Stomach smooth muscle (tissue), 2 donors: Measurements from ENCODE around the gene PLEKHF1.

Experiments
- H3K27ac ChIP-seq: one replicate; pipeline ENCODE4 v1.7.0; 2013; ENCODE audit warnings: mild to moderate bottlenecking, low read length, inconsistent platforms
- H3K27me3 ChIP-seq, 2 donors: one replicate each; pipeline ENCODE4 v1.7.0; 2013; ENCODE audit warnings: low read length in 2 of 2; ENCODE audit not compliant: insufficient read depth in 2 of 2, control insufficient read depth in 1 of 2
- H3K36me3 ChIP-seq, 2 donors: one replicate each; pipeline ENCODE4 v1.7.0; 2013; ENCODE audit warnings: low read length in 2 of 2; ENCODE audit not compliant: control insufficient read depth in 2 of 2, insufficient read depth in 2 of 2
- H3K4me1 ChIP-seq: one replicate; pipeline ENCODE4 v1.7.0; 2013; ENCODE audit warnings: low read length; ENCODE audit not compliant: control insufficient read depth, insufficient read depth
- H3K4me3 ChIP-seq, 2 donors: one replicate each; pipeline ENCODE4 v1.7.0; 2013; ENCODE audit warnings: low read length in 2 of 2
- H3K9ac ChIP-seq, 2 donors: one replicate each; pipeline ENCODE4 v1.7.0; 2013; ENCODE audit warnings: low read length in 2 of 2, mild to moderate bottlenecking in 1 of 2
- H3K9me3 ChIP-seq, 2 donors: one replicate each; pipeline ENCODE4 v1.7.0; 2013; ENCODE audit warnings: low read length in 2 of 2; ENCODE audit not compliant: control insufficient read depth in 2 of 2
- donor health status: healthy.
- donor health status: Pancreatic carcinoma.

PLEKHF1 gene

GRCh38 chr19:29665215-29665825 lies at the start of gene PLEKHF1:
Gene PLEKHF1, plus strand, starts transcription at chr19:29665461. Its CDS starts 8,379 bp downstream, at chr19:29673840.
- peak within 1 kb of the TSS; percentile 83 to 92 for H3K4me3 ChIP-seq
- H3K27ac ChIP-seq, result peak within 1 kb of the TSS; percentile 91
- no peaks in the 10 kb centered on the region for H3K36me3 ChIP-seq
- H3K27me3 ChIP-seq, result no peaks in the 10 kb centered on the region
- H3K9ac ChIP-seq, result peak within 1 kb of the TSS; percentile 61 to 76
- no peaks in the 10 kb centered on the region for H3K9me3 ChIP-seq
- H3K4me1 ChIP-seq, result peaks cover 66% of the 10 kb centered on the region

GRCh38 chr19:29615891-29616425 lies 49.3 kb upstream of the PLEKHF1 start:
- peaks cover 47% of the 10 kb centered on the region in 2 donors for H3K36me3 ChIP-seq
- no peaks in the 10 kb centered on the region for H3K27me3 ChIP-seq
- H3K9ac ChIP-seq, result no peak overlapping the region
- H3K4me1 ChIP-seq, result no peaks in the 10 kb centered on the region
- H3K4me3 ChIP-seq, result no peak overlapping the region
- no peaks in the 10 kb centered on the region for H3K9me3 ChIP-seq
- H3K27ac ChIP-seq, result no peak overlapping the region

DNA sequence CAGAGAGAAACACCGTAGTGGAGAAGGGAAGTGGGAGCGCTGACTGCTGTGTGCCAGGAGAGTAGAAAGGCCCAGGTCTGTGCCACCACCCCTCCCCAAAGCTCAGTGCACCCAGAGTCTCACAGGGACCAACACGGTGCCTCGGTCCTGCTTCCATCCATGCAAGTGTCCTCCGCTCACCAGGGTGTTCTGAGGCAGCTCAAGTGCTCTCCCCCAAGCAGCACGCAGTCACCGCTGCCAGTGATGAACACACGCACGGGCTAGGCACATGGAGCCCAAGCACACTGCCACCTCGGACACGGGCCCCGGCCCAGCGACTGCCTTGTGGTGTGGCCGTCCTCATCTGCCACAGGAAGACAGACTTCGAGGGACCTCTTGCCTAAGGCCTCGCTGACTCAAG lies 48.7 kb upstream of the PLEKHF1 start:
- no peaks in the 10 kb centered on the region for H3K4me1 ChIP-seq
- H3K36me3 ChIP-seq, result peaks cover 43% of the 10 kb centered on the region in 2 donors
- no peak overlapping the region for H3K27ac ChIP-seq
- H3K9me3 ChIP-seq, result no peaks in the 10 kb centered on the region
- no peak overlapping the region for H3K9ac ChIP-seq
- no peak overlapping the region for H3K4me3 ChIP-seq
- H3K27me3 ChIP-seq, result peaks cover 0 to under 1% of the 10 kb centered on the region in 2 donors

- Histone ChIP-seq H3K27me3 (peaks cover 0 to 4% of the 10 kb centered on the region in 2 donors), H3K9me3 (no peaks in the 10 kb centered on the region), H3K4me3 (no peak overlapping the region), H3K4me1 (no peaks in the 10 kb centered on the region), H3K9ac (no peak overlapping the region), H3K27ac (no peak overlapping the region), H3K36me3 (peaks cover 33 to 34% of the 10 kb centered on the region in 2 donors)
These were observed 47.6 kb upstream of the PLEKHF1 start for GRCh38 chr19:29617366-29618266.

DNA sequence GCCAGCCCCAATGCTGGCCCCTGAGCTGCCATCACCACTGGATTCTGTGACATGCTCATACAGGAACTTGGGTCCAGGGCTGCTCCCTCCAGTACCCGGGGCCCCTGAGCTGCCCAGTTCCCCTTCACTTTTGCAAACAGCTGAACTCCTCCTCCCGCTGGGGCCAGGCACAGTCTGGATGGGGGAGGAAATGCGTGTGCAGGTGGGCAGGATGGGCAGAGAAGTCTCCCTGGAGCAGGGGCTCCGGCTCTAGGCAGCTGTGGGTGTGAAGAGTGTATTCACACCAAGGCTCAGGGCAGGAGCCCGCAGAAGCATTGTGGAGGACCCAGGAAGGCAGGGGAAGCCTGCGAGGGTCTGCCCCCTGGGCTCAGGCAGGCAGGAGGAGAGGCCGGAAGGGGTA lies 46.8 kb upstream of the PLEKHF1 start:
- H3K27ac ChIP-seq, result no peak overlapping the region
- H3K36me3 ChIP-seq, result peaks cover 24 to 25% of the 10 kb centered on the region in 2 donors
- H3K9ac ChIP-seq, result no peak overlapping the region
- H3K4me3 ChIP-seq, result no peak overlapping the region
- H3K9me3 ChIP-seq, result no peaks in the 10 kb centered on the region
- H3K27me3 ChIP-seq, result peaks cover 0 to 6% of the 10 kb centered on the region in 2 donors
- no peaks in the 10 kb centered on the region for H3K4me1 ChIP-seq

DNA sequence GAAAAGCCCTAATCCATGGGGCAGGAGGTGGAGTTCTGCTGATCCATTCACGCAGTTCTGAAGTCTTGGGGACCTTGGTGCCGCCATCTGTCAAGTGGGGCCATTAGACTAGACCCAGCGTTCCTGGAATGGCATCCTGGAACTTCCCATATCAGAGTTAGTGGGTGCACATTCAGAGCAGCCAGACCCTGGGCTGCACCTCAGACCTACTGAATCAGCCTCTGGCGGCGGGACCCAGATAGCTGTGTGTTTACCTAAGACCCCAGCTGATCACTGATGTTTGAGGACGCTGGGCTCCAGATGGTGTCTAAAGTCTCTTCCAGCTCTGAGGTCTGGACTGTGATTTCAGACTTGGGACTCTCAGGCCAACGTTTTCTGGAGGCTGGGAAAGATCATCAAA lies 46.4 kb upstream of the PLEKHF1 start:
- H3K27ac ChIP-seq, result no peak overlapping the region
- peaks cover 20 to 21% of the 10 kb centered on the region in 2 donors for H3K36me3 ChIP-seq
- H3K9me3 ChIP-seq, result no peaks in the 10 kb centered on the region
- H3K9ac ChIP-seq, result no peak overlapping the region
- no peak overlapping the region for H3K4me3 ChIP-seq
- H3K4me1 ChIP-seq, result no peaks in the 10 kb centered on the region
- peaks cover 0 to 6% of the 10 kb centered on the region in 2 donors for H3K27me3 ChIP-seq

- no peaks in the 10 kb centered on the region for H3K9me3 ChIP-seq
- peaks cover 5 to 7% of the 10 kb centered on the region in 2 donors for H3K36me3 ChIP-seq
- no peak overlapping the region for H3K4me3 ChIP-seq
- H3K4me1 ChIP-seq, result no peaks in the 10 kb centered on the region
- H3K27ac ChIP-seq, result no peak overlapping the region
- no peak overlapping the region for H3K9ac ChIP-seq
- peaks cover 0 to 6% of the 10 kb centered on the region in 2 donors for H3K27me3 ChIP-seq
These were observed 44.3 kb upstream of the PLEKHF1 start for GRCh38 chr19:29620931-29621351.

DNA sequence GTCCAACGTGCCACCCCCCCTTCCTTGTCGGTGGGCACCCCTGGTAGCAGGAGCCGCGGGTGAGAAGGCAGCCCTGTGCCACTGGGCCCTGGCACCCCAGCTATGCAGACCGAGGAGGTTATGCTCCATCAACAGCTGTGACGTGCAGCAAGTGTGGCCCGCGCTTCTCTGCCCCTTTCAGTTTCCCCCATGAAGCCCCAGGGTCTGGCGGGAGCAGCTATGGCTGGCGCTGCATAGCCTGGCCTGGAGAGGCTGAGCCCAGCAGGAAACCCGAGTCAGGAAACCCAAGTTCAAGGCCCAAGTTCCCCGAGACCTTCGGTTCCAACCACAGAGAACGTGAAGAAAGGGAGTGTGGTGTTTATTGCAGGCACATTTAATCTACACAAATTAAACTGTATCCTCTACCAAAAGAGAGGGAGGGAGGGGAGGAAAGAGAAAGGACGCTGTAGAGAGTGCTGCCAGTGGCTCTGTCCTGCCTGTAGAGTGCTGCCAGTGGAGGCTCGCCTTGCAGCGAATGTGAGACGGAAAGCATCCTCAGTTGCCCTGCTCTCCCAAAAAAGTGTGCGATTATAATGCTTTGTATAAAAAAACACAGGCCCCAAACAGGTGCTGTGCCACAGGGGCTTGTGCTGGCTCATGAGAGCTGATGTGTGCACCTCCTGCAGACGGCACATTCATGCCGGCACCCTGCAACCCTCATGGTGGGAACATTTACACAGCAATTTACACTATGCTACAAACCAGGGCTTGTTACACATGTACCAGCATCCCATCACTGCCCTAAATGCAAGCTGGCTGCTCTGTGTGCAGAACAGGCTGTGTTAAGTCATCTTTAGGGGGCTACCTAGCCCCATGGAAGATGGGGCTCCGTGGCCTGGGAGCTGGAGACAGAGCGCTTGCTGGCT lies 42.8 kb upstream of the PLEKHF1 start:
- H3K9ac ChIP-seq, result no peak overlapping the region
- no peak overlapping the region for H3K4me3 ChIP-seq
- no peaks in the 10 kb centered on the region for H3K9me3 ChIP-seq
- no peaks in the 10 kb centered on the region for H3K4me1 ChIP-seq
- H3K27me3 ChIP-seq, result peaks cover 0 to 6% of the 10 kb centered on the region in 2 donors
- H3K27ac ChIP-seq, result no peak overlapping the region
- H3K36me3 ChIP-seq, result no peaks in the 10 kb centered on the region

DNA sequence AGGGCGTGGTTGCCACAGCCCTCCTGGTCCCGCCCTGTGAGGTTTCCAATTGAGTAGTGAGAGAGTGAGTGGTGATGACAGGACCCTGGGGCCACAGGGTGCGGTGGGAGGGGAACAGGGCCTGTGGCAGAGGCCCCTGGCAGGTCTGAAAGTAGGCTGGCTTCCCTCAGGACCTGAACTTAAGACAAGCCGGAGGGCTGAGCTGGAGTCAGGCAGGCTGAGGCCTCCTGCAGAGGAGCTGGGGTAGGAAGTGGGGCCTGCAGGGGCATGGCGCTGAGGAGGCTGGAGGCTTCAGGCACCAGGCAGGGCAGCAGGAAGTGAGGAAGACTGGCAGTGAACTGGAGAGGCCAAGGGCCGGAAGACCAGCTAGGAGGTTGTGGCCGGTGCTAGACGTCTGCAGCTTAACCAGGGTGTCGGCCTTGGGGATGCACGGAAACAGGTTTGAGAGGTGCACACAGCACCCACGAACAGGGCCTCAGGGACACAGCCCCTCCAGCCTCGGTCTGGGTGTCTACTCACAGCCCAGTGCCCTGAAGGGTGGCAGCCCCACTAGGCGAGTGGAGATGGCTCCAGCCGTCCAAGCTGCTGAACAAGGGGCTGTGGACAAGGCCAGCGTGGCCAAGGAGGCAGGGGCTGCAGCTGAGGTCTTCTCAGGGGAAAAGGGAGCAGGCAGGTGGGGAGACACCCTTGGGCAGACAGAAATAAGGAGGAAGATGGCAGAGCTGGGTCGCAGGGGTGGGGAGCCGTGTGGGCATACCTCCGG lies 41.4 kb upstream of the PLEKHF1 start:
- Histone ChIP-seq H3K27ac (no peak overlapping the region), H3K4me3 (no peak overlapping the region), H3K9ac (no peak overlapping the region), H3K4me1 (no peaks in the 10 kb centered on the region), H3K27me3 (peaks cover 0 to 6% of the 10 kb centered on the region in 2 donors), H3K36me3 (no peaks in the 10 kb centered on the region), H3K9me3 (no peaks in the 10 kb centered on the region)
